ENCODE data around the gene NSRP1. TPM values are rescaled to one million over a fixed set of nuclear protein-coding genes. Genes with fewer than 3 reads are reported as not detected.

The NSRP1 gene
- total and polyA plus RNA-seq, 2 of the 13 experiments (the other 11 are each of a cell fraction or from before 2014, with no cell fraction given): 7.0 to 14.3 TPM

DNA sequence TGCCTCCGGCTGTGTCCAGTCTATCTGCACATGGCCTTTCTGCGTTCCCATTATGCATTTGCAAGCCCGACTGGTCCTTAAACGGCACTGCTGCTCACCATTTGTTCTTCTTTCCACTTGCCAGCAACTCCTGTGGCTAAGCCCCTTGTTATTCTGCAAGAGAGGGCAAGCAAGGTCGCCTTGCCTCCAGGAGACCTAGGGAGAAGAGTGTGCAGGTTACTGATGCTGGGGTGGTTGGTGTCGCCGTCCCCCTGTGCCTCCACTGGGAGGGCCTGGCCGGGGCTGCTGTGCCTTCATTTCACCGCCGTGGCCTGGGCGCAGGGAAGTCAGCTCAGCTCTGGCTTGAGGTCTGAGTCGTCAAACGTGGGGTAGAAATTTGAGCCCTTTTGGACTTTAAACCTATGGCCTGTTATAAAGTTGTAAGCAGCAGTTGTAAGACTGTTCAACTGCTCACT lies 106.1 kb downstream of the NSRP1 start:
- no peaks in the 10 kb centered on the region for H3K36me3 ChIP-seq (replicated peaks in 1 of 2; ENCODE audit: control insufficient read depth in 1 of 2, insufficient read depth in 2 of 2, low read length in 2 of 2)
- 5% methylated on average over 5 of the region's 13 CpGs for WGBS (ENCODE audit: low lambda C conversion rate)
- H3K27me3 ChIP-seq (ENCODE audit: control insufficient read depth in 1 of 2, insufficient read depth in 2 of 2, low read length in 2 of 2): no peaks in the 10 kb centered on the region
- peak overlapping the region; percentile 95 for H3K4me2 ChIP-seq (ENCODE audit: low read depth, low read length)
- H2AFZ ChIP-seq (ENCODE audit: low read length): peak overlapping the region; percentile 88
- in situ Hi-C loops (cut with HindIII; ENCODE audit: extremely low pct_ligation_motif_present, low pct_unique_long_range_greater_than_20kb) (no loop called here), intact Hi-C loops (cut with micrococcal nuclease; ENCODE audit: unreplicated experiment) (loop anchor here (10.0 kb wide), 1 partner anchor 48 kb away; no protein-coding TSS in a partner anchor)
- peak; percentile 77 for ATAC-seq
- no peaks in the 10 kb centered on the region for H3K79me2 ChIP-seq (ENCODE audit: insufficient read depth, low read length)
- H4K20me1 ChIP-seq (ENCODE audit: insufficient read depth, low read length): no peaks in the 10 kb centered on the region
- FAIRE-seq: peak; percentile 71
- no peaks in the 10 kb centered on the region for H3K9me3 ChIP-seq (ENCODE audit: low read length)
- peak overlapping the region; percentile 73 for H3K9ac ChIP-seq (ENCODE audit: insufficient read depth, low read depth, low read length)
- ChIA-PET CTCF (ENCODE audit: low intra/inter-chr PET ratio, low total read pairs) (no interaction called here), POLR2A (interaction anchor here (0.8 to 1.8 kb wide), 13 partner anchors 8 to 122 kb away, joined by 3 to 7 read pairs (median 5); partner anchors contain the start of genes BLMH and SLC6A4)
- BruUV-seq (replicated peaks): no TSS peak
- DNase-seq (ENCODE audit: low spot score): peak; percentile 67
- peaks cover 82% of the 10 kb centered on the region for H3K4me1 ChIP-seq (ENCODE audit: insufficient read depth, low read length)
- peak overlapping the region; percentile 73 for H3K27ac ChIP-seq (ENCODE audit: extremely low read length, insufficient read depth, low read length)
- peak overlapping the region; percentile 44 to 72 (median 60) for H3K4me3 ChIP-seq (replicated peaks in 1 of 3; ENCODE audit: insufficient read depth in 1 of 3, low read depth in 2 of 3, low read length in 3 of 3)
- TF ChIP-seq ZNF562 (CRISPR knock-in tag; IDR thresholded peaks at IDR 0.05; ENCODE audit: borderline replicate concordance) (no peak), XBP1 (CRISPR knock-in tag; IDR thresholded peaks at IDR 0.05) (no peak), ZNF121 (CRISPR knock-in tag; IDR thresholded peaks at IDR 0.05) (peak; percentile 58; the same call in 1 of the 2 replicates), RBAK (CRISPR knock-in tag; IDR thresholded peaks at IDR 0.05) (no peak), MXI1 (IDR thresholded peaks at IDR 0.05; ENCODE audit: borderline replicate concordance, low read depth, low read length) (0 out of 3 replicates have a peak, but pooled peaks have one; percentile 33), ZNF569 (CRISPR knock-in tag; IDR thresholded peaks at IDR 0.05; ENCODE audit: borderline replicate concordance) (no peak), PHF21A (CRISPR knock-in tag; IDR thresholded peaks at IDR 0.05) (peak; percentile 25; the same call in 1 of the 2 replicates), ZNF367 (CRISPR knock-in tag; IDR thresholded peaks at IDR 0.05; ENCODE audit: borderline replicate concordance) (no peak), HOXA3 (CRISPR knock-in tag; IDR thresholded peaks at IDR 0.05) (peak; percentile 50; the same call in 1 of the 2 replicates), ZNF256 (CRISPR knock-in tag; conservative IDR thresholded peaks at IDR 0.05) (no peak)
- TF ChIP-seq, protein P1, sequence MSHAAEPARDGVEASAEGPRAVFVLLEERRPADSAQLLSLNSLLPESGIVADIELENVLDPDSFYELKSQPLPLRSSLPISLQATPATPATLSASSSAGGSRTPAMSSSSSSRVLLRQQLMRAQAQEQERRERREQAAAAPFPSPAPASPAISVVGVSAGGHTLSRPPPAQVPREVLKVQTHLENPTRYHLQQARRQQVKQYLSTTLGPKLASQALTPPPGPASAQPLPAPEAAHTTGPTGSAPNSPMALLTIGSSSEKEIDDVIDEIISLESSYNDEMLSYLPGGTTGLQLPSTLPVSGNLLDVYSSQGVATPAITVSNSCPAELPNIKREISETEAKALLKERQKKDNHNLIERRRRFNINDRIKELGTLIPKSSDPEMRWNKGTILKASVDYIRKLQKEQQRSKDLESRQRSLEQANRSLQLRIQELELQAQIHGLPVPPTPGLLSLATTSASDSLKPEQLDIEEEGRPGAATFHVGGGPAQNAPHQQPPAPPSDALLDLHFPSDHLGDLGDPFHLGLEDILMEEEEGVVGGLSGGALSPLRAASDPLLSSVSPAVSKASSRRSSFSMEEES (CRISPR knock-in tag; IDR thresholded peaks at IDR 0.05): no peak
- TF ChIP-seq, protein P2, sequence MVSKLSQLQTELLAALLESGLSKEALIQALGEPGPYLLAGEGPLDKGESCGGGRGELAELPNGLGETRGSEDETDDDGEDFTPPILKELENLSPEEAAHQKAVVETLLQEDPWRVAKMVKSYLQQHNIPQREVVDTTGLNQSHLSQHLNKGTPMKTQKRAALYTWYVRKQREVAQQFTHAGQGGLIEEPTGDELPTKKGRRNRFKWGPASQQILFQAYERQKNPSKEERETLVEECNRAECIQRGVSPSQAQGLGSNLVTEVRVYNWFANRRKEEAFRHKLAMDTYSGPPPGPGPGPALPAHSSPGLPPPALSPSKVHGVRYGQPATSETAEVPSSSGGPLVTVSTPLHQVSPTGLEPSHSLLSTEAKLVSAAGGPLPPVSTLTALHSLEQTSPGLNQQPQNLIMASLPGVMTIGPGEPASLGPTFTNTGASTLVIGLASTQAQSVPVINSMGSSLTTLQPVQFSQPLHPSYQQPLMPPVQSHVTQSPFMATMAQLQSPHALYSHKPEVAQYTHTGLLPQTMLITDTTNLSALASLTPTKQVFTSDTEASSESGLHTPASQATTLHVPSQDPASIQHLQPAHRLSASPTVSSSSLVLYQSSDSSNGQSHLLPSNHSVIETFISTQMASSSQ (IDR thresholded peaks at IDR 0.05; ENCODE audit: low read depth): no peak
- TF ChIP-seq, protein P2 (CRISPR knock-in tag; IDR thresholded peaks at IDR 0.05; ENCODE audit: borderline replicate concordance): 0 out of 2 replicates have a peak, but pooled peaks have one; percentile 23
- TF ChIP-seq, protein P3, sequence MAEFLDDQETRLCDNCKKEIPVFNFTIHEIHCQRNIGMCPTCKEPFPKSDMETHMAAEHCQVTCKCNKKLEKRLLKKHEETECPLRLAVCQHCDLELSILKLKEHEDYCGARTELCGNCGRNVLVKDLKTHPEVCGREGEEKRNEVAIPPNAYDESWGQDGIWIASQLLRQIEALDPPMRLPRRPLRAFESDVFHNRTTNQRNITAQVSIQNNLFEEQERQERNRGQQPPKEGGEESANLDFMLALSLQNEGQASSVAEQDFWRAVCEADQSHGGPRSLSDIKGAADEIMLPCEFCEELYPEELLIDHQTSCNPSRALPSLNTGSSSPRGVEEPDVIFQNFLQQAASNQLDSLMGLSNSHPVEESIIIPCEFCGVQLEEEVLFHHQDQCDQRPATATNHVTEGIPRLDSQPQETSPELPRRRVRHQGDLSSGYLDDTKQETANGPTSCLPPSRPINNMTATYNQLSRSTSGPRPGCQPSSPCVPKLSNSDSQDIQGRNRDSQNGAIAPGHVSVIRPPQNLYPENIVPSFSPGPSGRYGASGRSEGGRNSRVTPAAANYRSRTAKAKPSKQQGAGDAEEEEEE (CRISPR knock-in tag; IDR thresholded peaks at IDR 0.05; ENCODE audit: borderline replicate concordance): no peak

All from HepG2 (cell line).